ENCODE measurements around the gene CITED4.

DNA sequence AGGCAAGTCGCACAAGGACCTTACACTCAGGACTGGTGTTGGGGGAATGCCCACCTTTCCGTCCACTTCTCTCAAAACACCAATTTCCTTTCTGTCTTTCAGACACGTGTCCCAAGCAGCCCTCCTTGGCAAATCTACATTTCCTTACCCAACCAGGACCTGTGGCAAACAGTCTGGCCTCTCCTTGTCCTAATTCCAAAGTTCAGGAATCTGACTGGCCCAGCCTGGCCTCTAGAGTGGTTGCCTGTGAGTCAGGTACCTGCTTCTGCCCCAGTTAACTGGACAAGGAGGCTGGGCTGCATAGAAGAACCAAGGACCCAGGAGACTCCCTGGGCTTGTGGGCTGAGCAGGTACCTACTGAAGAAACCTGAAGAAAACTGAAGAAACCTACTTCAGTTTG lies 34.3 kb upstream of the CITED4 start:
- TF ChIP-seq POLR2A (IDR thresholded peaks at IDR 0.05) = no peak
- no peak for TF ChIP-seq CTCF (IDR thresholded peaks at IDR 0.05)
